GM21576 (cell line): Measurements from ENCODE around the gene PBX1.

ENCODE experiments used
- ATAC-seq: cut with Tn5 transposase; IDR thresholded peaks from one replicate; pipeline ENCODE4 v1.9.1; 2021; ENCODE audit warnings: mild to moderate bottlenecking, moderate library complexity; ENCODE audit not compliant: unreplicated experiment

Gene PBX1

GRCh38 chr1:164614316-164614715, 55.3 kb downstream of the PBX1 start:
- no peak for ATAC-seq

- ATAC-seq = no peak
Observed at GRCh38 chr1:164617377-164618201, 58.6 kb downstream of the PBX1 start.

GRCh38 chr1:164618202-164618564, 59.2 kb downstream of the PBX1 start:
- no peak for ATAC-seq

GRCh38 chr1:164619006-164619784, 60.2 kb downstream of the PBX1 start:
- ATAC-seq = no peak

- ATAC-seq = no peak
Observed at GRCh38 chr1:164622068-164622845, 63.3 kb downstream of the PBX1 start.

- ATAC-seq = no peak
Observed at GRCh38 chr1:164623805-164624204, 64.8 kb downstream of the PBX1 start.

GRCh38 chr1:164624400-164624799, 65.4 kb downstream of the PBX1 start:
- no peak for ATAC-seq

- no peak for ATAC-seq
Observed at GRCh38 chr1:164625004-164625617, 66.1 kb downstream of the PBX1 start.

- no peak for ATAC-seq
Observed at GRCh38 chr1:164628772-164629171, 69.8 kb downstream of the PBX1 start.

GRCh38 chr1:164629971-164630370, 71.0 kb downstream of the PBX1 start:
- ATAC-seq = no peak

- no peak for ATAC-seq
Observed at GRCh38 chr1:164630626-164631396, 71.8 kb downstream of the PBX1 start.

GRCh38 chr1:164631751-164632150, 72.8 kb downstream of the PBX1 start:
- ATAC-seq = no peak

GRCh38 chr1:164633997-164634396, 75.0 kb downstream of the PBX1 start:
- ATAC-seq = no peak

GRCh38 chr1:164635059-164635802, 76.2 kb downstream of the PBX1 start:
- ATAC-seq = no peak

- no peak for ATAC-seq
Observed at GRCh38 chr1:164635803-164636731, 77.1 kb downstream of the PBX1 start.

- no peak for ATAC-seq
Observed at GRCh38 chr1:164636757-164637156, 77.8 kb downstream of the PBX1 start.

- ATAC-seq = no peak
Observed at GRCh38 chr1:164637461-164638375, 78.7 kb downstream of the PBX1 start.
